WTC11 (cell line): ENCODE results near the gene TCP11L2. TPM values are rescaled to one million over a fixed set of nuclear protein-coding genes. Genes with fewer than 3 reads are reported as not detected.

Experiments
- ATAC-seq: fragments of 200-7000 bp; cut with Tn5 transposase; 2 replicates; pipeline ENCODE4 v1.10.0; 2021; ENCODE audit warnings: mild to moderate bottlenecking, moderate library complexity
- CTCF ChIA-PET: fragments of 300-600 bp; sonication (Branson Sonifier 250); formaldehyde crosslinking; loops from one replicate; lab custom pipeline; 2021; ENCODE audit warnings: antibody characterized with exemption; lab: Charles Lee
- POLR2A ChIA-PET: fragments of 350-600 bp; sonication (Branson Sonifier 250); formaldehyde crosslinking; loops from one replicate; lab custom pipeline; 2021; ENCODE audit warnings: antibody characterized with exemption; lab: Charles Lee
- DNase-seq: peaks from one replicate; pipeline ENCODE4 v3.0.0; 2021; ENCODE audit warnings: low spot score
- H3K27ac Mint-ChIP-seq: 2 replicates; pipeline ENCODE4 v1.8.0; 2021; ENCODE audit warnings: mixed read lengths
- H3K27me3 Mint-ChIP-seq: 2 replicates; pipeline ENCODE4 v1.8.0; 2021; ENCODE audit warnings: low read depth, mild to moderate bottlenecking, moderate library complexity, mixed read lengths
- H3K36me3 Mint-ChIP-seq: 2 replicates; pipeline ENCODE4 v1.8.0; 2021; ENCODE audit warnings: mixed read lengths
- H3K4me1 Mint-ChIP-seq: 2 replicates; pipeline ENCODE4 v1.8.0; 2022; ENCODE audit warnings: mixed read lengths
- H3K4me3 Mint-ChIP-seq: 2 replicates; pipeline ENCODE4 v1.8.0; 2021; ENCODE audit warnings: mild to moderate bottlenecking, moderate library complexity, mixed read lengths
- H3K9me3 Mint-ChIP-seq: 2 replicates; pipeline ENCODE4 v1.8.0; 2021; ENCODE audit warnings: mixed read lengths
- EMX1 ChIP-seq: fragments of 250-450 bp; sonication (Bioruptor Pico); IDR thresholded peaks from 2 replicates; pipeline ENCODE4 v1.8.0; 2021; ENCODE audit warnings: mild to moderate bottlenecking
- HMGA2 ChIP-seq: fragments of 250-450 bp; sonication (Bioruptor Pico); IDR thresholded peaks from 2 replicates; pipeline ENCODE4 v1.4.0; 2021; ENCODE audit warnings: mild to moderate bottlenecking, moderate library complexity
- HMGXB4 ChIP-seq: sonication (generic); formaldehyde crosslinking; IDR thresholded peaks from 2 replicates; pipeline ENCODE4 v1.8.1; 2023; ENCODE audit warnings: mild to moderate bottlenecking, moderate library complexity, missing genetic modification reagents
- IRF2 ChIP-seq: sonication (generic); formaldehyde crosslinking; IDR thresholded peaks from 2 replicates; pipeline ENCODE4 v1.8.0; 2022; ENCODE audit warnings: low read depth, missing genetic modification reagents, borderline replicate concordance
- MXD4 ChIP-seq: fragments of 250-450 bp; sonication (Bioruptor Pico); IDR thresholded peaks from 2 replicates; pipeline ENCODE4 v1.8.0; 2021; ENCODE audit warnings: mild to moderate bottlenecking, moderate library complexity, borderline replicate concordance
- NFATC4 ChIP-seq: fragments of 250-450 bp; sonication (Bioruptor Pico); IDR thresholded peaks from 2 replicates; pipeline ENCODE4 v1.9.0; 2021; ENCODE audit warnings: mild to moderate bottlenecking
- SMAD4 ChIP-seq: sonication (generic); formaldehyde crosslinking; IDR thresholded peaks from 2 replicates; pipeline ENCODE4 v1.8.0; 2022; ENCODE audit warnings: mild to moderate bottlenecking, missing genetic modification reagents
- ZBTB21 ChIP-seq: sonication (generic); formaldehyde crosslinking; IDR thresholded peaks from 2 replicates; pipeline ENCODE4 v1.8.1; 2023; ENCODE audit warnings: mild to moderate bottlenecking, missing genetic modification reagents, borderline replicate concordance
- ZMAT4 ChIP-seq: fragments of 250-450 bp; sonication (Bioruptor Pico); IDR thresholded peaks from 2 replicates; pipeline ENCODE4 v1.9.0; 2021; ENCODE audit warnings: mild to moderate bottlenecking
- ZNF121 ChIP-seq: sonication (generic); formaldehyde crosslinking; IDR thresholded peaks from 2 replicates; pipeline ENCODE4 v1.8.0; 2023; ENCODE audit warnings: missing genetic modification reagents
- ZNF232 ChIP-seq: sonication (generic); formaldehyde crosslinking; IDR thresholded peaks from 2 replicates; pipeline ENCODE4 v1.8.0; 2022; ENCODE audit warnings: mild to moderate bottlenecking, missing genetic modification reagents
- total RNA-seq: library from RNA; stranded (reverse); gene quantifications from 3 replicates; pipeline ENCODE4 v1.2.3, GENCODE V29; 2021
- TF ChIP-seq, protein P1 (sequence below): sonication (generic); formaldehyde crosslinking; IDR thresholded peaks from 2 replicates; pipeline ENCODE4 v1.8.0; 2023; ENCODE audit warnings: missing genetic modification reagents, mild to moderate bottlenecking, borderline replicate concordance
- TF ChIP-seq, protein P2 (sequence below): sonication (generic); formaldehyde crosslinking; IDR thresholded peaks from 2 replicates; pipeline ENCODE4 v1.8.1; 2022; ENCODE audit warnings: low read depth, missing genetic modification reagents, borderline replicate concordance
- TF ChIP-seq, protein P3 (sequence below): sonication (generic); formaldehyde crosslinking; IDR thresholded peaks from 2 replicates; pipeline ENCODE4 v1.8.1; 2023; ENCODE audit warnings: mild to moderate bottlenecking, missing genetic modification reagents, moderate library complexity

TCP11L2 gene
- total RNA-seq, 1 experiment from 2014 or later, result 12.3 TPM

DNA sequence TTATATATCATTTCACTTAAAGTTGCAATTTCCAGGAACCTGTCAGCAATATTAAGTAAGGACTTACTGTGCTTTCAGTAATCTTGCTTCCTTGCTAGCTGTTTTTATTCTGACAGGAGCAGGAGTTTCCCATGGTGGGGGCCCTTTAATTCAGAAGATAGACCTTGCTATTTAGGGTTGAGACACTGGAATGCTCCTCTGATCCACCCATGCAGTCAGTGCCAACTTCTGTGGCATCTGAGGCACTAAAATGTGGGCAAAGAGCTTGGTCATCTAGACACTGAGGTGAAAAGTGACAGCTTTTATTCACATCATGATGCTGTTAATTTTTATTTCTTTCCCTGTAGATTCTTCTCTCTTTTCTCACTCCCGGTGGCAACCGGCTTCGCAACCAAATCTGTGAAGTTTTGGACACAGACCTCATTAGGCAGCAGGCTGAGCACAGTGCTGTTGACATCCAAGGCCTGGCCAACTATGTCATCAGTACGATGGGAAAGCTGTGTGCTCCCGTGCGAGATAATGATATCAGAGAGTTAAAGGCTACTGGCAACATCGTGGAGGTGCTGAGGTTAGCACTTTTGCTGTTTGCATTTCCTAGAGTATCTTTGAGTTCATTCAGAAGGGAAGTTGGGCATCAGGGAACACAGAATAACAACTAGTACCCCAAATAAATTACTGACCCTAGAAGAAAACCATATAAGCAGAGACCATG, 18.8 kb downstream of the TCP11L2 start (continued):
- TF ChIP-seq, protein P1, sequence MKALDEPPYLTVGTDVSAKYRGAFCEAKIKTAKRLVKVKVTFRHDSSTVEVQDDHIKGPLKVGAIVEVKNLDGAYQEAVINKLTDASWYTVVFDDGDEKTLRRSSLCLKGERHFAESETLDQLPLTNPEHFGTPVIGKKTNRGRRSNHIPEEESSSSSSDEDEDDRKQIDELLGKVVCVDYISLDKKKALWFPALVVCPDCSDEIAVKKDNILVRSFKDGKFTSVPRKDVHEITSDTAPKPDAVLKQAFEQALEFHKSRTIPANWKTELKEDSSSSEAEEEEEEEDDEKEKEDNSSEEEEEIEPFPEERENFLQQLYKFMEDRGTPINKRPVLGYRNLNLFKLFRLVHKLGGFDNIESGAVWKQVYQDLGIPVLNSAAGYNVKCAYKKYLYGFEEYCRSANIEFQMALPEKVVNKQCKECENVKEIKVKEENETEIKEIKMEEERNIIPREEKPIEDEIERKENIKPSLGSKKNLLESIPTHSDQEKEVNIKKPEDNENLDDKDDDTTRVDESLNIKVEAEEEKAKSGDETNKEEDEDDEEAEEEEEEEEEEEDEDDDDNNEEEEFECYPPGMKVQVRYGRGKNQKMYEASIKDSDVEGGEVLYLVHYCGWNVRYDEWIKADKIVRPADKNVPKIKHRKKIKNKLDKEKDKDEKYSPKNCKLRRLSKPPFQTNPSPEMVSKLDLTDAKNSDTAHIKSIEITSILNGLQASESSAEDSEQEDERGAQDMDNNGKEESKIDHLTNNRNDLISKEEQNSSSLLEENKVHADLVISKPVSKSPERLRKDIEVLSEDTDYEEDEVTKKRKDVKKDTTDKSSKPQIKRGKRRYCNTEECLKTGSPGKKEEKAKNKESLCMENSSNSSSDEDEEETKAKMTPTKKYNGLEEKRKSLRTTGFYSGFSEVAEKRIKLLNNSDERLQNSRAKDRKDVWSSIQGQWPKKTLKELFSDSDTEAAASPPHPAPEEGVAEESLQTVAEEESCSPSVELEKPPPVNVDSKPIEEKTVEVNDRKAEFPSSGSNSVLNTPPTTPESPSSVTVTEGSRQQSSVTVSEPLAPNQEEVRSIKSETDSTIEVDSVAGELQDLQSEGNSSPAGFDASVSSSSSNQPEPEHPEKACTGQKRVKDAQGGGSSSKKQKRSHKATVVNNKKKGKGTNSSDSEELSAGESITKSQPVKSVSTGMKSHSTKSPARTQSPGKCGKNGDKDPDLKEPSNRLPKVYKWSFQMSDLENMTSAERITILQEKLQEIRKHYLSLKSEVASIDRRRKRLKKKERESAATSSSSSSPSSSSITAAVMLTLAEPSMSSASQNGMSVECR (CRISPR knock-in tag), result no peak
- TF ChIP-seq MXD4 (CRISPR knock-in tag), result no peak
- no peak for TF ChIP-seq HMGXB4 (CRISPR knock-in tag)
- no peak for TF ChIP-seq ZNF232
- no peak for TF ChIP-seq NFATC4 (CRISPR knock-in tag)
- no peak for TF ChIP-seq IRF2
- TF ChIP-seq ZNF121, result no peak
- TF ChIP-seq ZBTB21 (CRISPR knock-in tag), result no peak
- no peak for TF ChIP-seq ZMAT4 (CRISPR knock-in tag)
- no peak for TF ChIP-seq EMX1 (CRISPR knock-in tag)
- no peak for TF ChIP-seq SMAD4
- TF ChIP-seq, protein P2, sequence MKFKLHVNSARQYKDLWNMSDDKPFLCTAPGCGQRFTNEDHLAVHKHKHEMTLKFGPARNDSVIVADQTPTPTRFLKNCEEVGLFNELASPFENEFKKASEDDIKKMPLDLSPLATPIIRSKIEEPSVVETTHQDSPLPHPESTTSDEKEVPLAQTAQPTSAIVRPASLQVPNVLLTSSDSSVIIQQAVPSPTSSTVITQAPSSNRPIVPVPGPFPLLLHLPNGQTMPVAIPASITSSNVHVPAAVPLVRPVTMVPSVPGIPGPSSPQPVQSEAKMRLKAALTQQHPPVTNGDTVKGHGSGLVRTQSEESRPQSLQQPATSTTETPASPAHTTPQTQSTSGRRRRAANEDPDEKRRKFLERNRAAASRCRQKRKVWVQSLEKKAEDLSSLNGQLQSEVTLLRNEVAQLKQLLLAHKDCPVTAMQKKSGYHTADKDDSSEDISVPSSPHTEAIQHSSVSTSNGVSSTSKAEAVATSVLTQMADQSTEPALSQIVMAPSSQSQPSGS (CRISPR knock-in tag), result no peak

- DNase-seq, result no peak
- Mint-ChIP-seq H3K36me3 (peaks cover 3% of the 10 kb centered on the region; the same call in 1 of the 2 replicates), H3K4me1 (peaks cover 6% of the 10 kb centered on the region)
- POLR2A ChIA-PET, result no interaction called here
- ATAC-seq, result no peak
- TF ChIP-seq MXD4 (CRISPR knock-in tag) (no peak), HMGA2 (CRISPR knock-in tag) (peak; percentile 99)
- TF ChIP-seq, protein P1 (CRISPR knock-in tag), result no peak
- TF ChIP-seq, protein P3, sequence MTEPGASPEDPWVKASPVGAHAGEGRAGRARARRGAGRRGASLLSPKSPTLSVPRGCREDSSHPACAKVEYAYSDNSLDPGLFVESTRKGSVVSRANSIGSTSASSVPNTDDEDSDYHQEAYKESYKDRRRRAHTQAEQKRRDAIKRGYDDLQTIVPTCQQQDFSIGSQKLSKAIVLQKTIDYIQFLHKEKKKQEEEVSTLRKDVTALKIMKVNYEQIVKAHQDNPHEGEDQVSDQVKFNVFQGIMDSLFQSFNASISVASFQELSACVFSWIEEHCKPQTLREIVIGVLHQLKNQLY, result no peak
- TF ChIP-seq, all 79 proteins: peak for 1
- Mint-ChIP-seq H3K4me3 (no peak overlapping the region), H3K9me3 (no peaks in the 10 kb centered on the region), H3K27me3 (peaks cover 41% of the 10 kb centered on the region), H3K27ac (no peak overlapping the region)
- CTCF ChIA-PET, result no interaction called here
Observed at GRCh38 chr12:106323537-106323936, 21.0 kb downstream of the TCP11L2 start.
